ENCODE measurements around the gene TCN1. TPM values are rescaled to one million over a fixed set of nuclear protein-coding genes. Genes with fewer than 3 reads are reported as not detected.
"Not testable (repeated sequence)": the region's sequence is repeated elsewhere in the genome, so short reads cannot be mapped to it uniquely, and the experiment has no call there.

Gene TCN1
- total RNA-seq, 3 donors from 2014 or later, result not detected

DNA sequence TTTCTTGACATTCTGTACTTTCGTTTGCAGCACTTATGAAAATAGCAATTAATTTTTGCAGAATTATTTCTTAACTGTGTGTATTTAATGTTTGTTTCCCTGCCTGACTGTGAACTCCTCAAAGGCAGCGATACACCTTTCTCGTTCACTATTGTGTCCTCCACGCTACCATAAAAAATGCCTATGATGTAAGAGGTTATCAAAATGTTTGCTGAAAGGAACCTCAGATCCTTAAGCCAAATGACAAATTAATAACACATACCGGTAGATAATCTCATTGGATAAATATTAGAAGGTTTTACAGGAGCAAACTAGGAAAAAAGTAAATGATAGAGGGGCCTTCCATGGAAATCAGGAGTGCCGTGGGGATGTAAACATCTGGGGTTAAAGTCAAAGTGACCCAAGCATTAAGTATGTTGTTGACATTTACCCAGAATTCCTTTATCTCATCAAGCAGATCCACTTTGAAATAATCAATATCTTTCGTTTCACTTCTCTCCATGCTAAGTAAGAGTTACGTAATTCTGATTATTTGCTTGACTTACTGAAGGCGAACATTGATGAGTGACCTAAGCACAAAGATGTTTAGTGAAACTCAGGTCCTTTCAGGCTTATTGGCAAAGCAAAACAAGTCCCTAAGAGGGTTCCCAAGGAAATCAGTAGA is 9.7 kb upstream of the TCN1 start:
- Mint-ChIP-seq H3K27me3 (ENCODE audit: low read depth) (peaks cover 13% of the 10 kb centered on the region), H3K4me3 (no peak overlapping the region), H3K4me1 (ENCODE audit: low read depth) (no peaks in the 10 kb centered on the region), H3K9me3 (peaks cover under 1% of the 10 kb centered on the region), H3K36me3 (ENCODE audit: insufficient read depth) (no peaks in the 10 kb centered on the region)
- DNase-seq, result no peak
- ATAC-seq, result no peak

DNA sequence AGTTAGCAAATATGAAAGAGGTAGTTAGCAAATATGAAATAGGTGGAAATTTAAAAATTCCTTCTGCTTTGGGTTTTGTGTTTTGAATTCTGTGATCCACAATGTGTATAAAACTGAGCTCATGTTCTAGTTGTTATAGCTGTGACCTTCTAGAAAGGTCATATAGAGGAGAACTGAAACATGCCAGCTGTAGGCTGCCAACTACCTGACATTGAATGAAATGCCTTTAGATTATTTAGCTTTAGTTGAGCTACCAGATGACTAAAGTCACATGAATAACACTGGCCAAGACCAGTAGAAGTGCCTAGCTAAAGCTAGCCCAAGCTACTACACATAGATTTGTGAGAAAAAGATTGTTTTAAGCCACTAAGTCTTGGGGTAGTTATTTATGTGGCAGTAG is 5.8 kb upstream of the TCN1 start:
- H3K9me3 Mint-ChIP-seq, result peaks cover 8% of the 10 kb centered on the region
- no peaks in the 10 kb centered on the region for H3K36me3 Mint-ChIP-seq (ENCODE audit: insufficient read depth)
- DNase-seq (no peak), ATAC-seq (no peak)
- H3K27me3 Mint-ChIP-seq (ENCODE audit: low read depth), result peaks cover 12% of the 10 kb centered on the region
- no peaks in the 10 kb centered on the region for H3K4me1 Mint-ChIP-seq (ENCODE audit: low read depth)
- H3K4me3 Mint-ChIP-seq, result no peak overlapping the region

- Mint-ChIP-seq H3K9me3 (peaks cover 8% of the 10 kb centered on the region), H3K27me3 (ENCODE audit: low read depth) (peaks cover 7% of the 10 kb centered on the region), H3K4me1 (ENCODE audit: low read depth) (no peaks in the 10 kb centered on the region), H3K4me3 (no peak overlapping the region), H3K36me3 (ENCODE audit: insufficient read depth) (no peaks in the 10 kb centered on the region)
- no peak for ATAC-seq
- no peak for DNase-seq
Measured at GRCh38 chr11:59867946-59868345, 1.7 kb upstream of the TCN1 start.

DNA sequence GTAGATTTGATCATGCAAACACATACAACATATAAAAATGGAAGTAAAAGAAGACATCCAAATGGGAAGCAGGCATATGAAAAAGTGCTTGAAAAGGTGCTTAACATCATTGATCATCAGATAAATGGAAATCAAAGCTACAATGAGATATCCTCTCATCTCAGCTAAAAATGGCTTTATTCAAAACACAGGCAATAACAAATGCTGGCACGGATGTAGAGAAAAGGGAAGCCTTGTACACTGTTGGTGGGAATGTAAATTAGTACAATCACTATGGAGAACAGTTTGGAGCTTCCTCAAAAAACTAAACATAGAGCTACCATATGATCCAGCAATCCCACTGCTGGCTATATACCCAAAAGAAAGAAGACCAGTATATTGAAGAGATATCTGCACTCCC is 549 bp upstream of the TCN1 start:
- peaks cover 7% of the 10 kb centered on the region for H3K27me3 Mint-ChIP-seq (ENCODE audit: low read depth)
- no peaks in the 10 kb centered on the region for H3K4me1 Mint-ChIP-seq (ENCODE audit: low read depth)
- H3K9me3 Mint-ChIP-seq, result peaks cover 8% of the 10 kb centered on the region
- ATAC-seq (no peak), DNase-seq (no peak)
- H3K4me3 Mint-ChIP-seq, result no peak overlapping the region
- no peaks in the 10 kb centered on the region for H3K36me3 Mint-ChIP-seq (ENCODE audit: insufficient read depth)

DNA sequence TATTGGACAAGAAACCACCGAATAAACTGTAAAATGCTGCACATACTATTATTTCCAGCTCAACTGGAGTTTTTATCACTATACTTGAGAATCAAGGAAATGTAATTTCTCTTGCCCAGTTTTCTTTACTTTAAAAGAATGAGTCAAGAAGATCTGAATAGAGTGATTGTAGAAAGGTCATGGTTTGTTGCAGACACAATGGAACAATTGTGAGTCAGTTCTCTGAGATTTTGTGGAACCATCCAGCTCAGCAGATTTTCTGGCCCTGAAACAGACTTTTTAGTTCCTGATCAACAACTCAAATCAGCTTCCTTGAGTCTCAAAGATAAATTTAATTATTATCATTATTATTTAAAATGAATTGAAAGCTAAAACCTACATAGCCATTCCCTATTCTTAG is 1.3 kb downstream of the TCN1 start:
- no peaks in the 10 kb centered on the region for H3K36me3 Mint-ChIP-seq (ENCODE audit: insufficient read depth)
- no peak for DNase-seq
- H3K4me3 Mint-ChIP-seq, result no peak overlapping the region
- H3K9me3 Mint-ChIP-seq, result no peaks in the 10 kb centered on the region
- peak in 1 of 2 donors; percentile 34 for ATAC-seq
- H3K27me3 Mint-ChIP-seq (ENCODE audit: low read depth), result peaks cover 7% of the 10 kb centered on the region
- no peaks in the 10 kb centered on the region for H3K4me1 Mint-ChIP-seq (ENCODE audit: low read depth)

DNA sequence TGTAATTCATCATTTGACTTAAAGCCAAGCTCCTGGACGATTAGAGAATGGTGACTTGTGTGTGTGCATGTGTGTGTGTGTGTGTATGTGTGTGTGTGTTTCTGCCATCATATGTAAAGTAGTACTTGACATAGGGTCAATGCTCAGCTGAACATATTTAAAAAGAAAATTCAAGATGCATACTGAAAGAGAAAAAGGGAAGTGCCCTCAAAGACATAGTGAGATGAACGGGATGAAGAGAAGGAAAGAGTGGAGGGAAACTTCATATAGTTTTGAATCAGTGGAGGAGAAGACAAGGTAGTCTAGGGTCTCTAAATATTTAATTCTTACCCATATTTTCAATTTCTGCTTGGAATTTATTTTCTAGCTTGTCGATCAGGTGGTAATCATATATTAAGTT is 4.0 kb downstream of the TCN1 start:
- DNase-seq (no peak), ATAC-seq (no peak)
- H3K27me3 Mint-ChIP-seq (ENCODE audit: low read depth), result peaks cover 7% of the 10 kb centered on the region
- H3K4me3 Mint-ChIP-seq, result no peak overlapping the region
- peaks cover 19% of the 10 kb centered on the region for H3K4me1 Mint-ChIP-seq (ENCODE audit: low read depth)
- H3K36me3 Mint-ChIP-seq (ENCODE audit: insufficient read depth), result no peaks in the 10 kb centered on the region
- no peaks in the 10 kb centered on the region for H3K9me3 Mint-ChIP-seq

GRCh38 chr11:59859673-59860072 is 6.6 kb downstream of the TCN1 start:
- H3K36me3 Mint-ChIP-seq (ENCODE audit: insufficient read depth), result no peaks in the 10 kb centered on the region
- H3K4me3 Mint-ChIP-seq, result no peak overlapping the region
- DNase-seq (no peak), ATAC-seq (no peak)
- H3K9me3 Mint-ChIP-seq, result no peaks in the 10 kb centered on the region
- peaks cover 3% of the 10 kb centered on the region for H3K27me3 Mint-ChIP-seq (ENCODE audit: low read depth)
- peaks cover 25% of the 10 kb centered on the region for H3K4me1 Mint-ChIP-seq (ENCODE audit: low read depth)

GRCh38 chr11:59857439-59858434 is 8.6 kb downstream of the TCN1 start:
- Mint-ChIP-seq H3K27me3 (ENCODE audit: low read depth) (peaks cover 8% of the 10 kb centered on the region), H3K4me1 (ENCODE audit: low read depth) (peaks cover 25% of the 10 kb centered on the region), H3K4me3 (no peak overlapping the region), H3K36me3 (ENCODE audit: insufficient read depth) (no peaks in the 10 kb centered on the region), H3K9me3 (no peaks in the 10 kb centered on the region)
- DNase-seq (no peak), ATAC-seq (peak; percentile 79 to 81)

DNA sequence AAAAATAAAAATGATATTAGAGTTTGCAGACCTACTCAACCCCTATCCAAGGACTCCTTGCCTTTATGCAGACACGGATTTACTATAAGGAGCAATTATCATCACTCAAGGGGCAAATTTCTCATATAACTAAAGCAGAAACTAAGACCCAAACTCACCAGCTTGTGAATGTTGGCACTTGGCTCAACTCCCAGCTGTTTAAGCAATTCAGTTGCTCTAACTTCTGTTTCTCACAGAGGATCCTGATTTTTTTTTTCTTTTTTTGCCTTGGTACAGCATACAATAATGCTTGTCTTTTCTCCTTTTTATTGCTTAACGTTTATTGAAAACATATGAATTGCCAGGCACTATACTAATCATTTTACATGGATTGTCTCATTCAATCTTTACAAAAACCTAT is 11.4 kb downstream of the TCN1 start:
- peaks cover 25% of the 10 kb centered on the region for H3K4me1 Mint-ChIP-seq (ENCODE audit: low read depth)
- H3K36me3 Mint-ChIP-seq (ENCODE audit: insufficient read depth), result no peaks in the 10 kb centered on the region
- ATAC-seq, result no peak
- no peaks in the 10 kb centered on the region for H3K9me3 Mint-ChIP-seq
- DNase-seq, result no peak
- no peak overlapping the region for H3K4me3 Mint-ChIP-seq
- peaks cover 13% of the 10 kb centered on the region for H3K27me3 Mint-ChIP-seq (ENCODE audit: low read depth)

DNA sequence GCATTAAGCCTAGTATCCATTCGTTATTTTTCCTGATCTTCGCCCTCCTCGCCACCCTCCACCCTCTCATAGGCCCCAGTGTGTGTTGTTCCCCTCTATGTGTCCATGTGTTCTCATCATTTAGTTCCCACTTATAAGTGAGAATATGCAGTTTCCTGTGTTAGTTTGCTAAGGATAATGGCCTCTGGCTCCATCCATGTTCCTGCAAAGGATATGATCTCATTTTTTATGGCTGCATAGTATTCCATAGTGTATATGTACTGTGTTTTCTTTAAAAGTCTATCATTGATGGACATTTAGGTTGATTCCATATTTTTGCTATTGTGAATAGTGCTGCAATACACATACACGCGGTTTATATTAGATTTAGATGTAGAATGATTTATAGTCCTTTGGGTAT is 14.9 kb downstream of the TCN1 start:
- DNase-seq; H3K4me1 Mint-ChIP-seq (ENCODE audit: low read depth); H3K4me3 Mint-ChIP-seq; H3K36me3 Mint-ChIP-seq (ENCODE audit: insufficient read depth); H3K9me3 Mint-ChIP-seq; ATAC-seq: not testable (repeated sequence)
- H3K27me3 Mint-ChIP-seq (ENCODE audit: low read depth), result peaks cover 14% of the 10 kb centered on the region

- DNase-seq; ATAC-seq; H3K36me3 Mint-ChIP-seq (ENCODE audit: insufficient read depth); H3K9me3 Mint-ChIP-seq; H3K4me1 Mint-ChIP-seq (ENCODE audit: low read depth); H3K4me3 Mint-ChIP-seq: not testable (repeated sequence)
- peaks cover 12% of the 10 kb centered on the region for H3K27me3 Mint-ChIP-seq (ENCODE audit: low read depth)
Measured at GRCh38 chr11:59849551-59849950, 16.7 kb downstream of the TCN1 start.

GRCh38 chr11:59849129-59849528 is 17.2 kb downstream of the TCN1 start:
- H3K9me3 Mint-ChIP-seq, result no peaks in the 10 kb centered on the region

DNA sequence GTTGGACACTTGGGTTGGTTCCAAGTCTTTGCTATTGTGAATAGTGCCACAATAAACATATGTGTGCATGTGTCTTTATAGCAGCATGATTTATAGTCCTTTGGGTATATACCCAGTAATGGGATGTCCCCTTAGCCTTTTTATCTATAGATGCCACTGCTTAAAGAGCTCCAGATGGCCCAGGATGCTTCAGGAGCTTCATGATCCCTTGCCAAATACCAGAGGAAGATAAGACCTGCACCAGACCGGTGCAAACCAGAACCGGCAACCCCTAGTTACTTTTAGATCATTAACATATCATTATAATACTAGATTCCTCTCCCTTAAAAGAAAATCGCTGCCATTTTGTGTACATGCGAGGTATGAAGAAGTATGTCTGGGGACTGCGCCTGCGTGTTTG is 17.8 kb downstream of the TCN1 start:
- not testable (repeated sequence) for H3K9me3 Mint-ChIP-seq; ATAC-seq; H3K4me1 Mint-ChIP-seq (ENCODE audit: low read depth); H3K4me3 Mint-ChIP-seq; H3K36me3 Mint-ChIP-seq (ENCODE audit: insufficient read depth); H3K27me3 Mint-ChIP-seq (ENCODE audit: low read depth); DNase-seq

More at GRCh38 chr11:59849129-59849528, 17.2 kb downstream of the TCN1 start:
- ATAC-seq (no peak), DNase-seq (no peak)
- no peak overlapping the region for H3K4me3 Mint-ChIP-seq
- no peaks in the 10 kb centered on the region for H3K36me3 Mint-ChIP-seq (ENCODE audit: insufficient read depth)
- peaks cover 9% of the 10 kb centered on the region for H3K27me3 Mint-ChIP-seq (ENCODE audit: low read depth)
- H3K4me1 Mint-ChIP-seq (ENCODE audit: low read depth), result no peaks in the 10 kb centered on the region

DNA sequence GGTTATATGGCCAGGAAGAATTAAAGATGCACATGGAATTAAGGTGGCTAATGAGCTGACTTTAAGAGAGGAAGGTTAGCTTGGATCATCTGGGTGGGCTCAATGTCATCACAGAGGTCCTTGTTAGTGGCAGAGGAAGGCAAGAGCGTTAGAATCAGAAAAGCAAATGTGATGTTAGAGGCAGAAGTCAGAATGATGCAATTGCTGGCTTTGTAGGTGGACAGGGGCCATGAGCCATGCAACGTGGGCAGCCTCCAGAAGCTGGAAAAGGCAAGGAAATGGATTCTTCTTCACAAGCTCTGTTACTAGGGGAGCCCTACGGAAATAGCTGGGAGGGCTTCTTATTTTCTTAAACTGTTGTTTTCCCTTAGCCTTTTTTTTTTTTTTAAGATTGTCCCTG is 18.7 kb downstream of the TCN1 start:
- ATAC-seq (no peak), DNase-seq (no peak)
- H3K4me1 Mint-ChIP-seq (ENCODE audit: low read depth), result no peaks in the 10 kb centered on the region
- H3K27me3 Mint-ChIP-seq (ENCODE audit: low read depth), result peaks cover 11% of the 10 kb centered on the region
- no peaks in the 10 kb centered on the region for H3K36me3 Mint-ChIP-seq (ENCODE audit: insufficient read depth)
- H3K9me3 Mint-ChIP-seq, result no peaks in the 10 kb centered on the region
- H3K4me3 Mint-ChIP-seq, result no peak overlapping the region

GRCh38 chr11:59846556-59846955 is 19.7 kb downstream of the TCN1 start:
- Mint-ChIP-seq H3K4me3 (no peak overlapping the region), H3K4me1 (ENCODE audit: low read depth) (no peaks in the 10 kb centered on the region), H3K36me3 (ENCODE audit: insufficient read depth) (no peaks in the 10 kb centered on the region), H3K27me3 (ENCODE audit: low read depth) (peaks cover 16% of the 10 kb centered on the region), H3K9me3 (no peaks in the 10 kb centered on the region)
- no peak for DNase-seq
- no peak for ATAC-seq
